Transverse colon (tissue), 4 donors: ENCODE results near the gene GAA. TPM values are rescaled to one million over a fixed set of nuclear protein-coding genes. Genes with fewer than 3 reads are reported as not detected.

ENCODE experiments used
- DNase-seq: peaks from one replicate; pipeline ENCODE4 v3.0.0-alpha.2; 2019
- H3K27ac ChIP-seq, 4 donors: fragments of 200-600 bp; sonication (generic); 2 replicates each; pipeline ENCODE4 v1.5.1; 2016 to 2018; ENCODE audit warnings: inconsistent platforms in 4 of 4
- H3K27me3 ChIP-seq: fragments of 200-600 bp; sonication (generic); 2 replicates; pipeline ENCODE4 v1.5.1; 2017; ENCODE audit warnings: inconsistent platforms
- H3K36me3 ChIP-seq, 4 donors: fragments of 200-600 bp; sonication (generic); 2 replicates each; pipeline ENCODE4 v1.5.1; 2017 to 2019; ENCODE audit warnings: inconsistent platforms in 4 of 4
- H3K4me1 ChIP-seq, 4 donors: fragments of 200-600 bp; sonication (generic); 2 replicates each; pipeline ENCODE4 v1.5.1; 2017 to 2020; ENCODE audit warnings: inconsistent platforms in 4 of 4
- H3K4me3 ChIP-seq, 4 donors: fragments of 200-600 bp; sonication (generic); 1 replicate in 1 of 4; 2 replicates in 3 of 4; pipeline versions ENCODE4 v1.5.1 to v1.6.1; 2017 to 2019; ENCODE audit warnings: inconsistent platforms in 4 of 4
- H3K9me3 ChIP-seq, 2 donors: fragments of 200-600 bp; sonication (generic); 2 replicates each; pipeline ENCODE4 v1.5.1; 2017 to 2019; ENCODE audit warnings: inconsistent platforms in 2 of 2
- EP300 ChIP-seq: sonication (generic); formaldehyde crosslinking; IDR thresholded peaks from one replicate; pipeline ENCODE4 v1.6.1; 2017; ENCODE audit warnings: antibody characterized with exemption, low read depth
- POLR2A ChIP-seq: fragments of 450-650 bp; IDR thresholded peaks from one replicate; pipeline ENCODE4 v1.6.1; 2016; ENCODE audit warnings: antibody characterized with exemption, mild to moderate bottlenecking, moderate library complexity
- POLR2AphosphoS5 ChIP-seq, 3 donors: sonication (generic); formaldehyde crosslinking; IDR thresholded peaks; one replicate each; pipeline ENCODE4 v1.6.1; 2016; ENCODE audit warnings: antibody characterized with exemption in 3 of 3
- WGBS, 2 donors: methylation state at CpG; one replicate each; pipeline ENCODE4 v1.1.5; 2018; ENCODE audit warnings: low coverage in 1 of 2; 5-methylcytosine and 5-hydroxymethylcytosine counted together
- in situ Hi-C, 4 donors: fragments of 200-750 bp; cut with MboI; loops; one replicate each; pipeline versions ENCODE4 v1.15.0 to v1.15.1; 2017; ENCODE audit warnings: low sequenced_read_pairs in 3 of 4, low pct_ligation_motif_present in 1 of 4, low pct_unique_long_range_greater_than_20kb in 1 of 4
- intact Hi-C: fragments of 100-400 bp; cut with DNase I; formaldehyde crosslinking; loops from one replicate; pipeline ENCODE4 v1.15.1; 2023; ENCODE audit warnings: low total_unique reads
- total RNA-seq, 4 donors: library from RNA; depleted of rRNA; stranded (reverse); fragments of >200 nt; gene quantifications; one replicate each; pipeline ENCODE4 v1.1.0, GENCODE V29; 2016
- TF ChIP-seq, protein P1 (sequence below), 5 experiments: fragments of 200-600 bp in 3 of 5; fragments of 450-650 bp in 2 of 5; sonication (generic) in 3 of 5; IDR thresholded peaks; 1 replicate in 2 of 5; 2 replicates in 3 of 5; pipeline ENCODE4 v1.5.1; 2016 to 2017; ENCODE audit warnings: antibody characterized with exemption in 5 of 5, inconsistent platforms in 3 of 5, mild to moderate bottlenecking in 2 of 5, moderate library complexity in 1 of 5

Gene GAA
- total RNA-seq, 4 donors from 2014 or later: 54.6 to 96.5 (median 81.4) TPM

GRCh38 chr17:80122026-80122575, 20.7 kb downstream of the GAA start:
- in situ Hi-C loops: no loop called here
- Histone ChIP-seq H3K27me3 (no peaks in the 10 kb centered on the region), H3K4me3 (no peak overlapping the region), H3K4me1 (no peaks in the 10 kb centered on the region), H3K36me3 (no peaks in the 10 kb centered on the region), H3K9me3 (no peaks in the 10 kb centered on the region), H3K27ac (no peak overlapping the region)
- no peak for DNase-seq
- 70 to 82% methylated on average over 2 to 17 of the region's 17 CpGs for WGBS, 2 donors
- TF ChIP-seq POLR2A: no peak
- TF ChIP-seq, protein P1, sequence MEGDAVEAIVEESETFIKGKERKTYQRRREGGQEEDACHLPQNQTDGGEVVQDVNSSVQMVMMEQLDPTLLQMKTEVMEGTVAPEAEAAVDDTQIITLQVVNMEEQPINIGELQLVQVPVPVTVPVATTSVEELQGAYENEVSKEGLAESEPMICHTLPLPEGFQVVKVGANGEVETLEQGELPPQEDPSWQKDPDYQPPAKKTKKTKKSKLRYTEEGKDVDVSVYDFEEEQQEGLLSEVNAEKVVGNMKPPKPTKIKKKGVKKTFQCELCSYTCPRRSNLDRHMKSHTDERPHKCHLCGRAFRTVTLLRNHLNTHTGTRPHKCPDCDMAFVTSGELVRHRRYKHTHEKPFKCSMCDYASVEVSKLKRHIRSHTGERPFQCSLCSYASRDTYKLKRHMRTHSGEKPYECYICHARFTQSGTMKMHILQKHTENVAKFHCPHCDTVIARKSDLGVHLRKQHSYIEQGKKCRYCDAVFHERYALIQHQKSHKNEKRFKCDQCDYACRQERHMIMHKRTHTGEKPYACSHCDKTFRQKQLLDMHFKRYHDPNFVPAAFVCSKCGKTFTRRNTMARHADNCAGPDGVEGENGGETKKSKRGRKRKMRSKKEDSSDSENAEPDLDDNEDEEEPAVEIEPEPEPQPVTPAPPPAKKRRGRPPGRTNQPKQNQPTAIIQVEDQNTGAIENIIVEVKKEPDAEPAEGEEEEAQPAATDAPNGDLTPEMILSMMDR (IDR thresholded peaks at IDR 0.05): no peak
- no peak for TF ChIP-seq EP300
- no peak for TF ChIP-seq POLR2AphosphoS5 (IDR thresholded peaks at IDR 0.05)
- intact Hi-C loops: no loop called here

GRCh38 chr17:80122926-80123505, 21.6 kb downstream of the GAA start:
- H3K36me3 ChIP-seq: no peaks in the 10 kb centered on the region
- intact Hi-C loops: no loop called here
- no peak overlapping the region for H3K27ac ChIP-seq
- 80 to 84% methylated on average over 2 to 6 of the region's 6 CpGs for WGBS, 2 donors
- H3K27me3 ChIP-seq: no peaks in the 10 kb centered on the region
- in situ Hi-C loops: no loop called here
- no peaks in the 10 kb centered on the region for H3K9me3 ChIP-seq
- no peak overlapping the region for H3K4me3 ChIP-seq
- no peak for TF ChIP-seq POLR2AphosphoS5 (IDR thresholded peaks at IDR 0.05)
- TF ChIP-seq POLR2A: no peak
- no peak for TF ChIP-seq EP300
- TF ChIP-seq, protein P1 (IDR thresholded peaks at IDR 0.05): no peak
- no peak for DNase-seq
- H3K4me1 ChIP-seq: no peaks in the 10 kb centered on the region

- Histone ChIP-seq H3K27me3 (no peaks in the 10 kb centered on the region), H3K36me3 (no peaks in the 10 kb centered on the region), H3K27ac (no peak overlapping the region), H3K9me3 (no peaks in the 10 kb centered on the region), H3K4me3 (no peak overlapping the region), H3K4me1 (no peaks in the 10 kb centered on the region)
- TF ChIP-seq, protein P1 (IDR thresholded peaks at IDR 0.05): no peak
- TF ChIP-seq EP300: no peak
- TF ChIP-seq POLR2AphosphoS5 (IDR thresholded peaks at IDR 0.05): no peak
- TF ChIP-seq POLR2A: no peak
- WGBS, 2 donors: 75 to 93% methylated on average over 6 to 15 of the region's 15 CpGs
- no peak for DNase-seq
- intact Hi-C loops (no loop called here), in situ Hi-C loops (no loop called here)
Measured at GRCh38 chr17:80123791-80124190, 22.4 kb downstream of the GAA start.

GRCh38 chr17:80124351-80124981, 23.1 kb downstream of the GAA start:
- Histone ChIP-seq H3K4me1 (no peaks in the 10 kb centered on the region), H3K4me3 (no peak overlapping the region), H3K27ac (no peak overlapping the region), H3K27me3 (no peaks in the 10 kb centered on the region), H3K36me3 (no peaks in the 10 kb centered on the region), H3K9me3 (no peaks in the 10 kb centered on the region)
- intact Hi-C loops: no loop called here
- DNase-seq: no peak
- in situ Hi-C loops: no loop called here
- TF ChIP-seq POLR2AphosphoS5 (IDR thresholded peaks at IDR 0.05): no peak
- TF ChIP-seq, protein P1 (IDR thresholded peaks at IDR 0.05): peak in 2 of 5 experiments; percentile 17 to 28
- 59% methylated on average over 15 of the region's 15 CpGs; no CpG with 5 or more reads in 1 of the 2 donors for WGBS, 2 donors
